T-cell (primary cell): ENCODE measurements around the gene JUNB. TPM values are rescaled to one million over a fixed set of nuclear protein-coding genes. Genes with fewer than 3 reads are reported as not detected.
"Not testable (repeated sequence)": the region's sequence is repeated elsewhere in the genome, so short reads cannot be mapped to it uniquely, and the experiment has no call there.

Experiments
- ATAC-seq, 4 experiments: fragments of 200-7000 bp in 3 of 4; fragments of 150-1000 bp in 1 of 4; cut with Tn5 transposase; replicated peaks in 1 of 4; 1 replicate in 3 of 4; 2 replicates in 1 of 4; pipeline ENCODE4 v1.10.0; 2021; ENCODE audit warnings: moderate library complexity in 3 of 4, mild to moderate bottlenecking in 2 of 4, moderate number of reproducible peaks in 1 of 4
- CTCF ChIA-PET, 2 donors: fragments of 300-600 bp; sonication (Branson Sonifier 250); formaldehyde crosslinking; loops; one replicate each; lab custom pipeline; 2022; ENCODE audit warnings: antibody characterized with exemption in 2 of 2; lab: Charles Lee
- POLR2A ChIA-PET, 2 donors: fragments of 300-600 bp; sonication (Branson Sonifier 250); formaldehyde crosslinking; loops; one replicate each; lab custom pipeline; 2022; ENCODE audit warnings: antibody characterized with exemption in 2 of 2; lab: Charles Lee
- DNase-seq, 35 experiments: peaks; one replicate each; pipeline versions ENCODE4 v3.0.0 to v3.0.0-alpha.2; 2013 to 2023
- H3K27ac ChIP-seq: one replicate; pipeline ENCODE4 v1.5.1; 2013; ENCODE audit warnings: low read length
- H3K27me3 ChIP-seq, 2 experiments: replicated peaks in 1 of 2; 1 replicate in 1 of 2; 2 replicates in 1 of 2; pipeline versions ENCODE4 v1.6.1 to v1.7.0; 2013; ENCODE audit warnings: low read length in 1 of 2, mixed read lengths in 1 of 2; ENCODE audit not compliant: control insufficient read depth in 2 of 2, insufficient read depth in 2 of 2; ENCODE audit errors: extremely low read depth in 1 of 2
- H3K36me3 ChIP-seq, 2 donors: 1 replicate in 1 of 2; 2 replicates in 1 of 2; pipeline versions ENCODE4 v1.6.1 to v1.7.0; 2013; ENCODE audit warnings: low read length in 1 of 2; ENCODE audit not compliant: control insufficient read depth in 2 of 2, insufficient read depth in 1 of 2; ENCODE audit errors: extremely low read depth in 1 of 2
- H3K4me1 ChIP-seq, 2 experiments: 1 replicate in 1 of 2; 2 replicates in 1 of 2; pipeline versions ENCODE4 v1.6.1 to v1.7.0; 2013; ENCODE audit warnings: low read length in 2 of 2, mixed read lengths in 1 of 2; ENCODE audit not compliant: insufficient read depth in 2 of 2, control insufficient read depth in 1 of 2; ENCODE audit errors: extremely low read depth in 1 of 2
- H3K4me3 ChIP-seq, 2 donors: 1 replicate in 1 of 2; 2 replicates in 1 of 2; pipeline versions ENCODE4 v1.5.1 to v1.7.0; 2013; ENCODE audit warnings: mild to moderate bottlenecking in 2 of 2, low read length in 1 of 2, moderate library complexity in 1 of 2; ENCODE audit not compliant: control insufficient read depth in 1 of 2; ENCODE audit errors: extremely low read depth in 1 of 2
- H3K9me3 ChIP-seq: 2 replicates; pipeline ENCODE4 v1.7.0; 2013
- H3K27ac Mint-ChIP-seq, 2 donors: one replicate each; pipeline ENCODE4 v1.8.0; 2020 to 2021; ENCODE audit warnings: mild to moderate bottlenecking in 2 of 2, mixed read lengths in 2 of 2
- H3K27me3 Mint-ChIP-seq, 2 donors: one replicate each; pipeline ENCODE4 v1.8.0; 2021 to 2022; ENCODE audit warnings: mixed read lengths in 2 of 2
- H3K36me3 Mint-ChIP-seq: one replicate; pipeline ENCODE4 v1.8.0; 2021; ENCODE audit warnings: mixed read lengths
- H3K4me1 Mint-ChIP-seq, 3 donors: one replicate each; pipeline ENCODE4 v1.8.0; 2020 to 2022; ENCODE audit warnings: mixed read lengths in 3 of 3, mild to moderate bottlenecking in 1 of 3
- H3K4me3 Mint-ChIP-seq, 3 donors: one replicate each; pipeline ENCODE4 v1.8.0; 2020 to 2022; ENCODE audit warnings: mild to moderate bottlenecking in 3 of 3, mixed read lengths in 3 of 3, moderate library complexity in 3 of 3
- H3K9me3 Mint-ChIP-seq, 3 donors: one replicate each; pipeline ENCODE4 v1.8.0; 2020 to 2022; ENCODE audit warnings: mixed read lengths in 3 of 3
- WGBS: methylation state at CpG from one replicate; pipeline ENCODE4 v1.1.5; 2013; ENCODE audit warnings: missing lambda C conversion rate; ENCODE audit not compliant: insufficient coverage; 5-methylcytosine and 5-hydroxymethylcytosine counted together
- total RNA-seq, 35 experiments: library from RNA in 6 of 35; stranded (reverse) in 6 of 35; fragments of 120-200 nt in 1 of 35; gene quantifications; one replicate each; pipeline versions ENCODE4 v1.2.1 to v1.2.4 and lab custom pipeline; 2013 to 2026

Gene JUNB
- total RNA-seq, 5 donors from 2014 or later (not counting 1 experiment from before 2014, with no cell fraction given): 117 to 2,289 (median 138) TPM

DNA sequence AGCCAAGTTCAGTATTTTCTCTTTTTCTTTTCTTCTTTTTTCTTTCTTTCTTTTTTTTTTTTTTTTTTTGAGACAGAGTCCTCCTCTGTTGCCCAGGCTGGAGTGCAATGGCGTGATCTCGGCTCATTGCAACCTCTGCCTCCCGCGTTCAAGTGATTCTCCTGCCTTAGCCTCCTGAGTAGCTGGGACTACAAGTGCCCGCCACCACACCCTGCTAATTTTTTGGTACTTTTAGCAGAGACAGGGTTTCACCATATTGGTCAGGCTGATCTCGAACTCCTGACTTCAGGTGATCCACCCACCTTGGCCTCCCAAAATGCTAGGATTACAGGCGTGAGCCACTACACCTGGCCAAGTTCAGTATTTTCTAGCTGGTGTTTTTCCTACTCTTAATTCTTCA, 6.3 kb downstream of the JUNB start:
- CTCF ChIA-PET: interaction anchor here (0.6 to 3.8 kb wide), 9 partner anchors 8 to 153 kb away, joined by 3 to 48 read pairs (median 5); partner anchors contain the start of gene RNASEH2A (in 1 of the 2)
- ATAC-seq, H3K36me3 Mint-ChIP-seq, H3K27me3 Mint-ChIP-seq, POLR2A ChIA-PET, H3K27ac Mint-ChIP-seq, H3K27me3 ChIP-seq, H3K27ac ChIP-seq, DNase-seq, H3K4me3 ChIP-seq, H3K9me3 ChIP-seq, H3K9me3 Mint-ChIP-seq: not testable (repeated sequence)
- H3K4me1 ChIP-seq: peaks cover 25 to 56% of the 10 kb centered on the region in 2 experiments
- WGBS: 93% methylated on average over 3 of the region's 7 CpGs
- peaks cover 0 to 21% of the 10 kb centered on the region in 2 donors for H3K36me3 ChIP-seq
- H3K4me3 Mint-ChIP-seq: peak overlapping the region in 1 of 3 donors; percentile 92
- H3K4me1 Mint-ChIP-seq: peaks cover 39 to 46% (median 44%) of the 10 kb centered on the region in 3 donors

DNA sequence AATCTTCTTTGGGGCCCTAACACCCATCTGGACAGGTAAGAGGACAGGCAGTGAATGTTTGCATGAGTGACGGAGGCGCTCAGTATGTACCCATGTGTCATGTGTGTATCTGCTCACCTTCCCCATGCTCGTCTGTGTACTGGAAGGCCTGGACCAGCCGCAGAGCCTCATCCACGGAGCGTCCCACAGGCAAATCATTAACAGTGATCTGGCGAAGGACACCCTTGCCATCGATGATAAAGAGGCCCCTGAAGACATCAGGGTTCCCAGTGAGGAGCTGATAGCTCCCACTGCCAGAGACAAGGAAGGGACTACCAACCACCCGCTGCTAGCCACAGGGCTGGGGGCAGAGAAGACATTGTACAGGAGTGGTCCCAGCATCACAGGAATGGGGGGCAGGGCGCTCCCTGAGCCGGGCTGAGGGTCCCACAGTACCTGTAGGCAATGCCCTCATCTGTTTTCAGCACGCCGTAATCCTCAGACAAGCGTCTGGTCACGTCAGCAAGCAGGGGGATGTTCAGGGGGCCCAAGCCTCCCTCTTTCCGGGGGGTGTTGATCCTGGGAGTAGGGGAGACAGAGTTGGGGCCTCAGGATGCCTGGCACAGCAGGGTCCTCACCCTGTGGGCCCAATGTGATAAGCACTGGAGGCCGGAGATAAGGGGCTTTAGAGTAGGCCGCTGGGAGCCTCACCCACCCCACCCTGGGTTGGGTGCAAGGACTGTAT, 8.6 kb downstream of the JUNB start:
- Histone ChIP-seq H3K4me3 (peak overlapping the region in 1 of 2 donors; percentile 96), H3K27ac (peak overlapping the region; percentile 18), H3K27me3 (no peaks in the 10 kb centered on the region), H3K4me1 (peaks cover 15 to 44% of the 10 kb centered on the region in 2 experiments), H3K9me3 (no peaks in the 10 kb centered on the region), H3K36me3 (peaks cover 0 to 21% of the 10 kb centered on the region in 2 donors)
- no peak for ATAC-seq
- ChIA-PET POLR2A (interaction anchor here (0.6 to 0.7 kb wide), 4 partner anchors 8 to 117 kb away, joined by 3 read pairs; no protein-coding TSS in a partner anchor), CTCF (interaction anchor here (0.6 to 1.4 kb wide), 5 partner anchors 24 to 74 kb away, joined by 3 to 6 read pairs (median 5); no protein-coding TSS in a partner anchor)
- no peak for DNase-seq
- no peaks in the 10 kb centered on the region for H3K9me3 Mint-ChIP-seq
- peaks cover 30 to 38% (median 36%) of the 10 kb centered on the region in 3 donors for H3K4me1 Mint-ChIP-seq
- WGBS: 94% methylated on average over 14 of the region's 18 CpGs
- no peaks in the 10 kb centered on the region for H3K27me3 Mint-ChIP-seq
- peak overlapping the region; percentile 76 to 85 for H3K27ac Mint-ChIP-seq
- H3K4me3 Mint-ChIP-seq: peak overlapping the region; percentile 86 to 87 (median 86)
- peaks cover 3% of the 10 kb centered on the region for H3K36me3 Mint-ChIP-seq

DNA sequence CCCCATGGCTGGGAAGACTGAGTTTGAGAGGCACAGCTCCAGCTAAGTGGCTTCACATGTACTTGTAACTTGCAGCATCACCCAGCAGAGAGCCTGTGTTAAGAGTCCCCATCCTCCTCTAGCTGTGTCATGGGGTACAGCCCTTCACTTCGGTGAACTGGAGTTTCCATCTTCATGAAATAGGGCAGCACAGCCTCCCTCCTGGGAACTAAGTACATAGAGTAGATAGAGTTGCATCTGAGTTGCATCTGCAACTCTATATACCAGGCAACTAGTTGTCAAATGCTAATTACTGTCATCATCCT, 9.1 kb downstream of the JUNB start:
- ATAC-seq (no peak), DNase-seq (no peak)
- H3K27me3 ChIP-seq: no peaks in the 10 kb centered on the region
- H3K9me3 Mint-ChIP-seq: no peaks in the 10 kb centered on the region
- peak overlapping the region; percentile 18 for H3K27ac ChIP-seq
- no CpG with 5 or more reads among the region's 1 CpG for WGBS
- H3K4me1 ChIP-seq: peaks cover 14 to 39% of the 10 kb centered on the region in 2 experiments
- H3K36me3 Mint-ChIP-seq: peaks cover 3% of the 10 kb centered on the region
- no peaks in the 10 kb centered on the region for H3K9me3 ChIP-seq
- no peaks in the 10 kb centered on the region for H3K27me3 Mint-ChIP-seq
- ChIA-PET POLR2A (interaction anchor here (0.6 to 0.7 kb wide), 2 partner anchors 9 to 117 kb away, joined by 3 read pairs; no protein-coding TSS in a partner anchor), CTCF (interaction anchor here in 1 of 2 donors (0.6 to 1.4 kb wide), 3 partner anchors 41 to 168 kb away, joined by 3 to 6 read pairs (median 5); no protein-coding TSS in a partner anchor)
- peak overlapping the region; percentile 76 to 85 for H3K27ac Mint-ChIP-seq
- peak overlapping the region; percentile 93 to 96 for H3K4me3 ChIP-seq
- H3K4me3 Mint-ChIP-seq: peak overlapping the region; percentile 86 to 87 (median 86)
- H3K4me1 Mint-ChIP-seq: peaks cover 28 to 35% (median 33%) of the 10 kb centered on the region in 3 donors
- peaks cover 0 to 21% of the 10 kb centered on the region in 2 donors for H3K36me3 ChIP-seq

DNA sequence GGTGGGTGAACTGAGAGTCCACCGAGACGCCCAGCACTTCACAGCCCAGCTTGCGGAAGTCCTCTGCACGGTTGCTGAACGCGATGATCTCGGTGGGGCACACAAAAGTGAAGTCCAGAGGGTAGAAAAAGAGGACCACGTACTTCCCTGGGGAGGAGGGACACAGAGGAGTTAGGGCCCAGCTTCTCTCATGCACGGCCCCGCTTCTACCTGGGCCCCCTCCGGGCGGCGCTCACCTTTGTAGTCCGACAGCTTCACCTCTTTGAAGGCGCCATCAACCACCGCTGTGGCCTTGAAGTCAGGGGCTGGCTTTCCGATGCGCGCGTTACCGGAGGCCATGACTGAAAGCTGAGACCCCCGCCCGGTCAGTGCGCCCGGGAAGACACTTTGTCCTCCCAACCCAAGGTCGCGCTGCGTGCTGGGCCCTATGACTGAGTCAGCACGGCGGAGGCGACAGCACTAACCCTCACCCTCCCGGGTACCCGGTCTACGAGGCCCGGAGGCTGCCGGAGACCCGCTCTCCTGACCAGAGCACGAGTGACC, 9.7 kb downstream of the JUNB start:
- Histone ChIP-seq H3K9me3 (no peaks in the 10 kb centered on the region), H3K4me3 (peak overlapping the region; percentile 93 to 96), H3K4me1 (peaks cover 11 to 37% of the 10 kb centered on the region in 2 experiments), H3K27ac (peak overlapping the region; percentile 65), H3K27me3 (no peaks in the 10 kb centered on the region), H3K36me3 (peaks cover 0 to 21% of the 10 kb centered on the region in 2 donors)
- Mint-ChIP-seq H3K27ac (peak overlapping the region; percentile 76 to 85), H3K4me3 (peak overlapping the region; percentile 86 to 87 (median 86)), H3K36me3 (peaks cover 3% of the 10 kb centered on the region), H3K4me1 (peaks cover 23 to 33% (median 29%) of the 10 kb centered on the region in 3 donors), H3K27me3 (no peaks in the 10 kb centered on the region), H3K9me3 (no peaks in the 10 kb centered on the region)
- CTCF ChIA-PET: interaction anchor here (0.5 to 1.4 kb wide), 4 partner anchors 36 to 290 kb away, joined by 3 to 6 read pairs (median 4); no protein-coding TSS in a partner anchor
- POLR2A ChIA-PET: interaction anchor here (0.6 to 0.7 kb wide), 4 partner anchors 9 to 1604 kb away, joined by 3 to 7 read pairs (median 3); no protein-coding TSS in a partner anchor
- 7% methylated on average over 30 of the region's 38 CpGs for WGBS
- DNase-seq: peak in 2 of 35 experiments; percentile 11 to 16
- ATAC-seq: peak; percentile 3 to 17 (median 10)

DNA sequence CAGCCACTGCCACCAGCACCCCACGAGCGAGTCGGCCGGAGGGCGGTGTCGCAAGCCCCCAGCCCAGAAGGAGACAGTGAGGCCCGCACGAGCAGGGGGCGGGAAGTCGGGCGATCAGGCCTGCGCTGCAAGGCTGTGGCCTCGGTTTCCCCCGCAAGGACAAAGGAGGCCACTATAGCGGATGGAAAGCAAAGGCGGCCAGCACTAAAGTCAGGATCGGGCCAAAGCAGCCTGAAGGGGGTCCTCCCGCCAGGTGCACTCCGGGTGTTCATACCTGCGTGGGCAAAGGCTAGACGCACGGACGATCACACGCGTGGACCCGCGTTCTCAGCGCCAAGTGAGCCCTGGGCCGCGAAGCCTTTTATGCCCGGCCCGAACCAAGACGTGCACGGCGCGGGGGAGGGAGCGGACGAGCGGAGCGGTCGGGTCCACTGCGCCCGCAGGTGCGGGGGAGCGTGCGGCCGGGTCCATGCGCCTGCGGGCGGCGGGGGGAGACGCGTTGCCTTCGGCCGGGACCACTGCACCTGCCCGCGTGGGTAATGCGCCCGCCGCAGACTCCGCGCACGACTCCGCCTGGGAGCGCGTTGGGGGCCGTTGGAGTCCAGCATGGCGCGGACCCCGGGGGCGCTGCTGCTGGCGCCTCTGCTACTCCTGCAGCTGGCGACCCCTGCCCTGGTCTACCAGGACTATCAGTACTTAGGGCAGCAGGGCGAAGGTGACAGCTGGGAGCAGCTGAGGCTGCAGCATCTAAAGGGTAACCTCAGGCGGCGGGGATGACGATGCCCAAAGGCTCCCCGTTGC, 10.4 kb downstream of the JUNB start, which contains the start of the genes PRDX2 and THSD8:
Gene PRDX2 (minus strand): TSS at position 335 of the 801 bp plus-strand sequence. CDS start 539 bp downstream, outside the sequence.
Gene THSD8 (plus strand): TSS at position 604 of the 801 bp plus-strand sequence. CDS start 3 bp downstream, at position 607.
- CTCF ChIA-PET: interaction anchor here in 1 of 2 donors (0.6 kb wide), 1 partner anchor 290 kb away, joined by 4 read pairs; no protein-coding TSS in a partner anchor
- peaks cover under 1% of the 10 kb centered on the region for H3K36me3 Mint-ChIP-seq
- Histone ChIP-seq H3K4me1 (peaks cover 6 to 37% of the 10 kb centered on the region in 2 experiments), H3K9me3 (no peaks in the 10 kb centered on the region), H3K36me3 (peaks cover 0 to 20% of the 10 kb centered on the region in 2 donors), H3K27me3 (peaks cover 0 to 2% of the 10 kb centered on the region in 2 experiments), H3K27ac (peak within 1 kb of the TSS; percentile 65), H3K4me3 (peak within 1 kb of the TSS; percentile 93 to 96)
- no peaks in the 10 kb centered on the region for H3K27me3 Mint-ChIP-seq
- peaks cover 24 to 33% (median 29%) of the 10 kb centered on the region in 3 donors for H3K4me1 Mint-ChIP-seq
- H3K27ac Mint-ChIP-seq: peak within 1 kb of the TSS; percentile 76 to 85
- peak in 27 of 35 experiments; percentile 33 to 83 (median 58) for DNase-seq
- no peaks in the 10 kb centered on the region for H3K9me3 Mint-ChIP-seq
- under 1% methylated on average over 77 of the region's 78 CpGs for WGBS
- POLR2A ChIA-PET: interaction anchor here (0.6 kb wide), 2 partner anchors 25 to 1604 kb away, joined by 3 to 7 read pairs; no protein-coding TSS in a partner anchor
- peak within 1 kb of the TSS; percentile 86 to 87 (median 86) for H3K4me3 Mint-ChIP-seq
- peak; percentile 22 to 80 (median 78) for ATAC-seq
